Measurements from ENCODE around the gene SLC25A15.

- TF ChIP-seq POLR2A (IDR thresholded peaks at IDR 0.05): peak; percentile 37
- peak in 2 of 5 experiments; percentile 20 to 42 for TF ChIP-seq CTCF (IDR thresholded peaks at IDR 0.05)
These were observed at the start of gene SLC25A15 for GRCh38 chr13:40789275-40790153.
